GM12878 (cell line): ENCODE results near the gene MPV17L. TPM values are rescaled to one million over a fixed set of nuclear protein-coding genes. Genes with fewer than 3 reads are reported as not detected.
"Not testable (repeated sequence)": the region's sequence is repeated elsewhere in the genome, so short reads cannot be mapped to it uniquely, and the experiment has no call there.

ENCODE experiments used
- ATAC-seq: fragments of 200-7000 bp; cut with Tn5 transposase; 3 replicates; pipeline ENCODE4 v1.9.1; 2020; ENCODE audit warnings: mild to moderate bottlenecking, moderate library complexity
- BruUV-seq: library from RNA; stranded (reverse); fragments of 400-500 nt; replicated peaks from 2 replicates; lab custom pipeline; 2021; lab: Mats Ljungman, UMichigan
- CTCF ChIA-PET: fragments of 300-600 bp; sonication (Branson Sonifier 250); formaldehyde crosslinking; extraction: SDS; loops from one replicate; lab custom pipeline; 2021; ENCODE audit warnings: inconsistent platforms; lab: Yijun Ruan, JAX
- POLR2A ChIA-PET: fragments of 350-600 bp; formaldehyde crosslinking; extraction: SDS; loops from one replicate; lab custom pipeline; 2021; ENCODE audit warnings: inconsistent platforms; lab: Charles Lee
- RAD21 ChIA-PET: fragments of 300-600 bp; sonication (Branson Sonifier 250); formaldehyde crosslinking; loops from one replicate; lab custom pipeline; 2023; ENCODE audit warnings: antibody characterized with exemption; ENCODE audit not compliant: unreplicated experiment; lab: Charles Lee
- SMC1A ChIA-PET: fragments of 300-600 bp; sonication (Branson Sonifier 250); formaldehyde crosslinking; loops from one replicate; lab custom pipeline; 2023; ENCODE audit not compliant: unreplicated experiment, uncharacterized antibody; lab: Charles Lee
- DNase-seq: peaks from one replicate; pipeline ENCODE4 v3.0.0-alpha.2; 2011; ENCODE audit warnings: low read depth, low spot score
- FAIRE-seq: peaks from 3 replicates; lab custom pipeline; 2011; peaks lifted over from hg19 to GRCh38; lab: Jason Lieb, UNC
- H2AFZ ChIP-seq: 2 replicates; pipeline ENCODE4 v1.6.0; 2011; ENCODE audit warnings: low read depth, low read length, control low read depth; ENCODE audit not compliant: control insufficient read depth
- H3K27ac ChIP-seq: 2 replicates; pipeline ENCODE4 v1.5.1; 2011; ENCODE audit warnings: control low read depth; ENCODE audit not compliant: control insufficient read depth, insufficient read depth
- H3K27me3 ChIP-seq, 2 experiments: replicated peaks in 1 of 2; 2 replicates each; pipeline versions ENCODE4 v1.6.0 to v1.6.1; 2011; ENCODE audit warnings: low read length in 1 of 2; ENCODE audit not compliant: control insufficient read depth in 2 of 2, insufficient read depth in 2 of 2
- H3K36me3 ChIP-seq, 2 experiments: 2 replicates each; pipeline ENCODE4 v1.5.1; 2011; ENCODE audit warnings: low read length in 1 of 2; ENCODE audit not compliant: control insufficient read depth in 2 of 2, insufficient read depth in 2 of 2
- H3K4me1 ChIP-seq: 2 replicates; pipeline ENCODE4 v1.6.1; 2011; ENCODE audit warnings: mild to moderate bottlenecking, low read length, moderate library complexity, mixed read lengths; ENCODE audit not compliant: control insufficient read depth, insufficient read depth
- H3K4me2 ChIP-seq: 2 replicates; pipeline ENCODE4 v1.6.0; 2011; ENCODE audit warnings: control low read depth; ENCODE audit not compliant: control insufficient read depth, insufficient read depth
- H3K4me3 ChIP-seq: fragments of 200-600 bp; sonication (generic); 2 replicates; pipeline ENCODE4 v1.5.1; 2016
- H3K79me2 ChIP-seq: 2 replicates; pipeline ENCODE4 v1.6.0; 2011; ENCODE audit warnings: low read length; ENCODE audit not compliant: control insufficient read depth, insufficient read depth
- H3K9ac ChIP-seq: 2 replicates; pipeline ENCODE4 v1.8.0; 2011; ENCODE audit warnings: low read length, control low read depth, mixed read lengths; ENCODE audit not compliant: control insufficient read depth, insufficient read depth
- H3K9me3 ChIP-seq: replicated peaks from 3 replicates; pipeline ENCODE4 v1.5.1; 2011; ENCODE audit warnings: mild to moderate bottlenecking, low read length; ENCODE audit not compliant: control insufficient read depth, insufficient read depth
- H4K20me1 ChIP-seq: 2 replicates; pipeline ENCODE4 v1.6.0; 2011; ENCODE audit not compliant: control insufficient read depth, insufficient read depth
- IRF5 ChIP-seq: fragments of 450-650 bp; IDR thresholded peaks from 2 replicates; pipeline ENCODE4 v1.6.1; 2017; ENCODE audit warnings: borderline replicate concordance
- MTA3 ChIP-seq: IDR thresholded peaks from 2 replicates; pipeline ENCODE4 v1.6.1; 2012; ENCODE audit warnings: low read length, inconsistent platforms, borderline replicate concordance
- NKRF ChIP-seq: fragments of 450-650 bp; conservative IDR thresholded peaks from 2 replicates; pipeline ENCODE4 v1.6.1; 2017; ENCODE audit warnings: mild to moderate bottlenecking, moderate library complexity
- whole genome bisulfite sequencing: methylation state at CpG from one replicate; pipeline ENCODE4 v1.1.6; 2016; ENCODE audit warnings: low lambda C conversion rate; ENCODE audit not compliant: insufficient replicate concordance, insufficient coverage; ENCODE audit errors: missing lambda C conversion rate; 5-methylcytosine and 5-hydroxymethylcytosine counted together
- in situ Hi-C: fragments of 300-500 bp; cut with MboI; formaldehyde crosslinking; loops from 9 replicates; pipeline ENCODE4 v1.14.3; 2018; ENCODE audit warnings: mixed read lengths
- intact Hi-C: fragments of 100-400 bp; cut with micrococcal nuclease; formaldehyde crosslinking; loops from one replicate; pipeline ENCODE4 v1.14.2; 2022; ENCODE audit not compliant: unreplicated experiment
- polyA plus RNA-seq, 11 experiments: library from polyadenylated mRNA; depleted of rRNA in 4 of 11; unstranded in 6 of 11; stranded (reverse) in 5 of 11; fragments of >200 nt; fragmentation: Nextera tagmentation in 4 of 11; fragmentation: Illumina TruSeq in 1 of 11; extraction: Ambion mirVana in 4 of 11; extraction: Trizol in 1 of 11; gene quantifications; 1 replicate in 1 of 11; 2 replicates in 10 of 11; pipeline versions ENCODE4 v1.2.1 to v1.2.3, GENCODE V29; 2011 to 2016; ENCODE audit warnings: inconsistent platforms in 2 of 11, missing spikeins in 2 of 11, low read depth in 1 of 11
- total RNA-seq, 4 experiments: library from RNA; depleted of rRNA in 3 of 4; stranded (reverse); fragments of >200 nt in 3 of 4; fragmentation: Illumina TruSeq in 1 of 4; extraction: Trizol in 1 of 4; gene quantifications; 2 replicates each; pipeline versions ENCODE4 v1.2.1 to v1.2.3, GENCODE V29; 2013 to 2021

Gene MPV17L
- total and polyA plus RNA-seq, 10 of the 15 experiments (the other 5 are each of a cell fraction or from before 2014, with no cell fraction given) = 0.02 to 0.10 (median 0.05) TPM; not detected in 5

GRCh38 chr16:15452246-15452855, 56.8 kb downstream of the MPV17L start (continued):
- TF ChIP-seq MTA3 (no peak), NKRF (no peak), IRF5 (no peak)

GRCh38 chr16:15453296-15453695, 57.7 kb downstream of the MPV17L start:
- H3K27ac ChIP-seq, FAIRE-seq, H3K9ac ChIP-seq, H3K9me3 ChIP-seq, in situ Hi-C loops, intact Hi-C loops, H3K4me1 ChIP-seq, H3K4me2 ChIP-seq, DNase-seq, H3K79me2 ChIP-seq, H4K20me1 ChIP-seq, ATAC-seq, H3K36me3 ChIP-seq, CTCF ChIA-PET, POLR2A ChIA-PET, BruUV-seq, H2AFZ ChIP-seq, RAD21 ChIA-PET, H3K27me3 ChIP-seq, H3K4me3 ChIP-seq: not testable (repeated sequence)
- WGBS = 30% methylated on average over 7 of the region's 7 CpGs
- SMC1A ChIA-PET = interaction anchor here (0.6 kb wide), 1 partner anchor 317 kb away, joined by 4 read pairs; no protein-coding TSS in a partner anchor

- ChIA-PET POLR2A (interaction anchor here (0.7 kb wide), 1 partner anchor 304 kb away, joined by 4 read pairs; no protein-coding TSS in a partner anchor), SMC1A (interaction anchor here (0.7 kb wide), 1 partner anchor 181 kb away, joined by 5 read pairs; no protein-coding TSS in a partner anchor)
- FAIRE-seq, in situ Hi-C loops, intact Hi-C loops, H3K79me2 ChIP-seq, H3K27me3 ChIP-seq, H2AFZ ChIP-seq, H3K4me2 ChIP-seq, H3K9me3 ChIP-seq, H3K36me3 ChIP-seq, BruUV-seq, H3K9ac ChIP-seq, RAD21 ChIA-PET, H3K4me1 ChIP-seq, CTCF ChIA-PET, H3K27ac ChIP-seq, ATAC-seq, H3K4me3 ChIP-seq, DNase-seq, H4K20me1 ChIP-seq: not testable (repeated sequence)
- WGBS = 60% methylated on average over 11 of the region's 11 CpGs
Measured at GRCh38 chr16:15454933-15455332, 59.4 kb downstream of the MPV17L start.
